Left lung (tissue), 10 donors: ENCODE measurements around the gene OR4D2. TPM values are rescaled to one million over a fixed set of nuclear protein-coding genes. Genes with fewer than 3 reads are reported as not detected.

ENCODE experiments used
- ATAC-seq: fragments of 200-7000 bp; cut with Tn5 transposase; one replicate; pipeline ENCODE4 v1.9.1; 2020; ENCODE audit warnings: moderate library complexity
- DNase-seq, 4 donors: peaks; one replicate each; pipeline ENCODE4 v3.0.0-alpha.2; 2013 to 2020
- H3K27ac ChIP-seq, 2 donors: fragments of 200-600 bp; sonication (generic) in 1 of 2; one replicate each; pipeline versions ENCODE4 v1.5.0 to v1.8.0; 2020 to 2021
- H3K27me3 ChIP-seq, 2 donors: fragments of 200-600 bp; sonication (generic) in 1 of 2; one replicate each; pipeline versions ENCODE4 v1.5.0 to v1.8.0; 2020 to 2021
- H3K36me3 ChIP-seq, 2 donors: fragments of 200-600 bp; sonication (generic) in 1 of 2; one replicate each; pipeline versions ENCODE4 v1.5.0 to v1.8.0; 2020 to 2021
- H3K4me1 ChIP-seq, 2 donors: fragments of 200-600 bp; one replicate each; pipeline ENCODE4 v1.8.0; 2021
- H3K4me3 ChIP-seq, 2 donors: fragments of 200-600 bp; sonication (generic) in 1 of 2; one replicate each; pipeline versions ENCODE4 v1.5.0 to v1.8.0; 2020 to 2021; ENCODE audit warnings: mild to moderate bottlenecking in 1 of 2
- H3K9me3 ChIP-seq, 2 donors: fragments of 200-600 bp; sonication (generic) in 1 of 2; one replicate each; pipeline versions ENCODE4 v1.5.0 to v1.8.0; 2020 to 2021
- CTCF ChIP-seq, 2 donors: fragments of 200-600 bp; sonication (generic) in 1 of 2; IDR thresholded peaks; one replicate each; pipeline versions ENCODE4 v1.5.0 to v1.8.0; 2021; ENCODE audit warnings: antibody characterized with exemption in 2 of 2
- intact Hi-C, 2 donors: fragments of 100-400 bp; cut with DNase I; formaldehyde crosslinking; loops; one replicate each; pipeline versions ENCODE4 v1.11.2 to v1.14.2; 2022
- polyA plus RNA-seq, 6 donors: library from polyadenylated mRNA; unstranded; fragments of 120-200 nt; gene quantifications; one replicate each; pipeline ENCODE4 v1.2.1, GENCODE V29; 2013; ENCODE audit not compliant: insufficient read length in 6 of 6
- total RNA-seq, 2 donors: library from RNA; stranded (reverse); fragmentation: NEBNext Ultra II Directional; extraction: Animal tissue kit (Norgen Biotek cat#: 25700); gene quantifications; one replicate each; pipeline ENCODE4 v1.2.1, GENCODE V29; 2021
- donor health status: DM: no; HTN: yes; CAD: no.
- donor health status: DM: no; HTN: no; CAD: no.

Gene OR4D2
- total and polyA plus RNA-seq, 8 donors, result not detected

- TF ChIP-seq CTCF (IDR thresholded peaks at IDR 0.05), result no peak
- Histone ChIP-seq H3K9me3 (no peaks in the 10 kb centered on the region), H3K4me3 (no peak overlapping the region), H3K36me3 (peaks cover 0 to 59% of the 10 kb centered on the region in 2 donors), H3K27me3 (no peaks in the 10 kb centered on the region), H3K4me1 (no peaks in the 10 kb centered on the region), H3K27ac (no peak overlapping the region)
- intact Hi-C loops, result no loop called here
- ATAC-seq (no peak), DNase-seq (no peak)
Observed at GRCh38 chr17:58207451-58207850, 40.7 kb downstream of the OR4D2 start.

- ATAC-seq (peak; percentile 73), DNase-seq (no peak)
- Histone ChIP-seq H3K9me3 (no peaks in the 10 kb centered on the region), H3K36me3 (peaks cover 0 to 68% of the 10 kb centered on the region in 2 donors), H3K27ac (no peak overlapping the region), H3K4me3 (no peak overlapping the region), H3K4me1 (no peaks in the 10 kb centered on the region), H3K27me3 (no peaks in the 10 kb centered on the region)
- intact Hi-C loops, result no loop called here
- no peak for TF ChIP-seq CTCF (IDR thresholded peaks at IDR 0.05)
Observed at GRCh38 chr17:58208344-58208743, 41.6 kb downstream of the OR4D2 start.

- TF ChIP-seq CTCF (IDR thresholded peaks at IDR 0.05), result no peak
- intact Hi-C loops, result no loop called here
- Histone ChIP-seq H3K36me3 (peaks cover 0 to 72% of the 10 kb centered on the region in 2 donors), H3K9me3 (no peaks in the 10 kb centered on the region), H3K4me1 (no peaks in the 10 kb centered on the region), H3K4me3 (no peak overlapping the region), H3K27ac (no peak overlapping the region), H3K27me3 (no peaks in the 10 kb centered on the region)
- ATAC-seq (no peak), DNase-seq (no peak)
Observed at GRCh38 chr17:58210922-58211321, 44.1 kb downstream of the OR4D2 start.

GRCh38 chr17:58215685-58216084 is 48.9 kb downstream of the OR4D2 start:
- no peak for TF ChIP-seq CTCF (IDR thresholded peaks at IDR 0.05)
- Histone ChIP-seq H3K36me3 (peaks cover 0 to 32% of the 10 kb centered on the region in 2 donors), H3K9me3 (no peaks in the 10 kb centered on the region), H3K27ac (no peak overlapping the region), H3K4me1 (peaks cover 0 to 7% of the 10 kb centered on the region in 2 donors), H3K4me3 (no peak overlapping the region), H3K27me3 (no peaks in the 10 kb centered on the region)
- ATAC-seq (no peak), DNase-seq (no peak)
- intact Hi-C loops, result no loop called here

- no peak overlapping the region for H3K27ac ChIP-seq
- H3K4me1 ChIP-seq, result peaks cover 0 to 7% of the 10 kb centered on the region in 2 donors
- no peak for ATAC-seq
- no peak overlapping the region for H3K4me3 ChIP-seq
- peaks cover 0 to 17% of the 10 kb centered on the region in 2 donors for H3K36me3 ChIP-seq
- TF ChIP-seq CTCF (IDR thresholded peaks at IDR 0.05), result no peak
- DNase-seq, result no peak
- H3K9me3 ChIP-seq, result no peaks in the 10 kb centered on the region
- intact Hi-C loops, result no loop called here
- H3K27me3 ChIP-seq, result no peaks in the 10 kb centered on the region
Observed at GRCh38 chr17:58217766-58218165, 51.0 kb downstream of the OR4D2 start.
